ENCODE measurements around the gene CALB2. TPM values are rescaled to one million over a fixed set of nuclear protein-coding genes. Genes with fewer than 3 reads are reported as not detected.

Gene CALB2
- 0.28 and 0.92 TPM in 2 replicates for total RNA-seq

GRCh38 chr16:71358464-71358998 is at the start of gene CALB2:
Gene CALB2 (plus strand): TSS chr16:71358723. CDS start chr16:71358793, 70 bp downstream.

Other genes starting within 250 kb of the CALB2 start
- 0.65 and 1.00 TPM in 2 replicates for gene HYDIN, start 128.0 kb upstream of the CALB2 start, total RNA-seq
- 19.1 and 21.4 TPM in 2 replicates for gene CMTR2, start 69.3 kb upstream of the CALB2 start, total RNA-seq
- not detected in 2 replicates for gene TLE7, start 83.3 kb downstream of the CALB2 start, total RNA-seq
- 10.2 and 13.7 TPM in 2 replicates for gene ZNF23, start 103.5 kb downstream of the CALB2 start, total RNA-seq
- 2.4 and 2.6 TPM in 2 replicates for gene ZNF19, start 130.6 kb downstream of the CALB2 start, total RNA-seq
- not detected in 2 replicates for gene CHST4, start 167.7 kb downstream of the CALB2 start, total RNA-seq
- not detected in 2 replicates for gene TAT, start 218.4 kb downstream of the CALB2 start, total RNA-seq